HCT116 (cell line): Measurements from ENCODE around the gene DENND1A. TPM values are rescaled to one million over a fixed set of nuclear protein-coding genes. Genes with fewer than 3 reads are reported as not detected.

Experiments used
- ATAC-seq: fragments of 200-7000 bp; cut with Tn5 transposase; 2 replicates; pipeline ENCODE4 v1.9.1; 2020; ENCODE audit warnings: mild to moderate bottlenecking, moderate library complexity
- BruUV-seq: library from RNA; stranded (reverse); fragments of 400-500 nt; replicated peaks from 2 replicates; lab custom pipeline; 2021; lab: Mats Ljungman, UMichigan
- CTCF ChIA-PET: fragments of 300-600 bp; sonication (Branson Sonifier 250); formaldehyde crosslinking; loops from one replicate; lab custom pipeline; 2021; ENCODE audit warnings: antibody characterized with exemption; lab: Charles Lee
- POLR2A ChIA-PET: fragments of 300-600, 350-600 bp; sonication (Branson Sonifier 250); formaldehyde crosslinking; loops from one replicate; lab custom pipeline; 2021; ENCODE audit warnings: antibody characterized with exemption; lab: Charles Lee
- RAD21 ChIA-PET, 2 experiments: fragments of 300-600 bp; sonication (Branson Sonifier 250); formaldehyde crosslinking; loops; one replicate each; lab custom pipeline; 2023; ENCODE audit warnings: low total read pairs in 2 of 2; ENCODE audit not compliant: uncharacterized antibody in 2 of 2, unreplicated experiment in 2 of 2, low non-redundant PET in 1 of 2; lab: Charles Lee
- DNase-seq: peaks from one replicate; pipeline ENCODE4 v3.0.0-alpha.2; 2010; ENCODE audit warnings: low read depth, low spot score
- H2AFZ ChIP-seq: fragments of 200-600 bp; shearing (Covaris generic), sonication (generic); 2 replicates; pipeline ENCODE4 v1.6.1; 2017; ENCODE audit warnings: low read depth, mixed run types, mixed read lengths, antibody characterized with exemption, low read length; ENCODE audit not compliant: poor library complexity, severe bottlenecking
- H3K27ac ChIP-seq: 2 replicates; pipeline ENCODE4 v1.5.1; 2012; ENCODE audit warnings: low read depth, low read length
- H3K27me3 ChIP-seq: fragments of 200-600 bp; sonication (generic); 2 replicates; pipeline ENCODE4 v1.6.1; 2016; ENCODE audit warnings: mixed run types, low read length, mixed read lengths; ENCODE audit not compliant: insufficient read depth
- H3K36me3 ChIP-seq, 2 experiments: fragments of 200-500 bp in 1 of 2; fragments of 200-600 bp in 1 of 2; sonication (Bioruptor generic) in 1 of 2; sonication (generic) in 1 of 2; 2 replicates each; pipeline versions ENCODE4 v1.5.1 to v1.6.1; 2014 to 2016; ENCODE audit warnings: low read length in 2 of 2, inconsistent platforms in 1 of 2, mixed read lengths in 1 of 2, mixed run types in 1 of 2; ENCODE audit not compliant: insufficient read depth in 2 of 2, control insufficient read depth in 1 of 2
- H3K4me1 ChIP-seq, 2 experiments: fragments of 200-600 bp in 1 of 2; sonication (generic) in 1 of 2; 2 replicates each; pipeline versions ENCODE4 v1.5.1 to v1.6.1; 2012 to 2017; ENCODE audit warnings: low read length in 2 of 2, inconsistent platforms in 1 of 2, mild to moderate bottlenecking in 1 of 2, mixed read lengths in 1 of 2, mixed run types in 1 of 2, moderate library complexity in 1 of 2; ENCODE audit not compliant: insufficient read depth in 2 of 2, control insufficient read depth in 1 of 2
- H3K4me2 ChIP-seq: fragments of 200-600 bp; sonication (generic); 2 replicates; pipeline ENCODE4 v1.6.1; 2017; ENCODE audit warnings: mixed run types, low read length, mixed read lengths
- H3K4me3 ChIP-seq, 2 experiments: fragments of 200-600 bp in 1 of 2; sonication (generic) in 1 of 2; replicated peaks in 1 of 2; 2 replicates each; pipeline ENCODE4 v1.5.1; 2011 to 2016; ENCODE audit warnings: low read length in 2 of 2, control low read depth in 1 of 2, low read depth in 1 of 2, mild to moderate bottlenecking in 1 of 2, mixed read lengths in 1 of 2, mixed run types in 1 of 2
- H3K79me2 ChIP-seq: fragments of 200-600 bp; sonication (generic); 2 replicates; pipeline ENCODE4 v1.6.1; 2017; ENCODE audit warnings: mild to moderate bottlenecking, mixed run types, low read length, moderate library complexity, mixed read lengths; ENCODE audit not compliant: insufficient read depth
- H3K9ac ChIP-seq: fragments of 200-600 bp; sonication (generic); 2 replicates; pipeline ENCODE4 v1.6.1; 2016; ENCODE audit warnings: low read length, mixed read lengths
- H3K9me2 ChIP-seq: fragments of 200-600 bp; sonication (generic), shearing (Covaris generic); 2 replicates; pipeline ENCODE4 v1.6.1; 2017; ENCODE audit warnings: mixed run types, mild to moderate bottlenecking, moderate library complexity; ENCODE audit not compliant: insufficient read depth
- H3K9me3 ChIP-seq, 2 experiments: fragments of 200-500 bp in 1 of 2; fragments of 200-600 bp in 1 of 2; sonication (Bioruptor generic) in 1 of 2; sonication (generic) in 1 of 2; 2 replicates each; pipeline ENCODE4 v1.6.1; 2014 to 2017; ENCODE audit warnings: low read length in 2 of 2, mixed read lengths in 2 of 2, inconsistent platforms in 1 of 2, low read depth in 1 of 2, mild to moderate bottlenecking in 1 of 2, mixed run types in 1 of 2, moderate library complexity in 1 of 2; ENCODE audit not compliant: control insufficient read depth in 1 of 2, insufficient read depth in 1 of 2
- H4K20me1 ChIP-seq: fragments of 200-600 bp; sonication (generic), shearing (Covaris generic); 2 replicates; pipeline ENCODE4 v1.6.1; 2017; ENCODE audit warnings: mixed run types, mild to moderate bottlenecking, moderate library complexity; ENCODE audit not compliant: insufficient read depth
- ATF3 ChIP-seq: IDR thresholded peaks from 2 replicates; pipeline ENCODE4 v1.6.1; 2012
- CBX3 ChIP-seq: IDR thresholded peaks from 2 replicates; pipeline ENCODE4 v1.6.1; 2012; ENCODE audit warnings: low read depth
- CEBPB ChIP-seq: IDR thresholded peaks from 2 replicates; pipeline ENCODE4 v1.6.1; 2012; ENCODE audit warnings: low read depth
- FOSL1 ChIP-seq: IDR thresholded peaks from 2 replicates; pipeline ENCODE4 v1.6.1; 2012; ENCODE audit warnings: low read depth
- MAX ChIP-seq: IDR thresholded peaks from 2 replicates; pipeline ENCODE4 v1.6.1; 2012
- POLR2AphosphoS5 ChIP-seq: IDR thresholded peaks from 2 replicates; pipeline ENCODE4 v1.6.1; 2011; ENCODE audit warnings: mild to moderate bottlenecking, low read depth, low read length, moderate library complexity
- RAD21 ChIP-seq: IDR thresholded peaks from 2 replicates; pipeline ENCODE4 v1.6.1; 2012; ENCODE audit warnings: low read depth, mild to moderate bottlenecking
- REST ChIP-seq: IDR thresholded peaks from 2 replicates; pipeline ENCODE4 v1.6.1; 2012; ENCODE audit warnings: low read depth
- SRF ChIP-seq: IDR thresholded peaks from 2 replicates; pipeline ENCODE4 v1.6.1; 2012; ENCODE audit warnings: low read depth
- TCF7L2 ChIP-seq: IDR thresholded peaks from 2 replicates; pipeline ENCODE4 v1.7.0; 2011; ENCODE audit warnings: borderline replicate concordance, inconsistent platforms; ENCODE audit not compliant: insufficient read depth, insufficient read length; ENCODE audit errors: extremely low read depth
- YY1 ChIP-seq: IDR thresholded peaks from 2 replicates; pipeline ENCODE4 v1.6.1; 2011; ENCODE audit warnings: low read length, low read depth, moderate library complexity, mild to moderate bottlenecking; ENCODE audit not compliant: insufficient replicate concordance; ENCODE audit errors: extremely low read depth
- ZBTB33 ChIP-seq: IDR thresholded peaks from 2 replicates; pipeline ENCODE4 v1.6.1; 2011; ENCODE audit warnings: mild to moderate bottlenecking, low read length, moderate library complexity; ENCODE audit not compliant: insufficient replicate concordance; ENCODE audit errors: extremely low read depth
- ZFX ChIP-seq: fragments of 450-650 bp; IDR thresholded peaks from 2 replicates; pipeline ENCODE4 v1.6.1; 2017
- ZNF274 ChIP-seq: fragments of 200-500 bp; sonication (Bioruptor generic); IDR thresholded peaks from 2 replicates; pipeline ENCODE4 v1.6.1; 2014; ENCODE audit warnings: mild to moderate bottlenecking, low read depth, low read length, inconsistent platforms
- intact Hi-C: fragments of 100-400 bp; cut with micrococcal nuclease; formaldehyde crosslinking; loops from 2 replicates; pipeline ENCODE4 v1.10.0; 2022
- total RNA-seq: library from RNA; stranded (reverse); gene quantifications from one replicate; pipeline ENCODE4 v1.2.1, GENCODE V29; 2021; ENCODE audit not compliant: unreplicated experiment

The DENND1A gene
- total RNA-seq, 1 experiment from 2014 or later, result 33.0 TPM

- Histone ChIP-seq H3K9me3 (no peaks in the 10 kb centered on the region), H3K4me3 (no peak overlapping the region), H3K27me3 (no peaks in the 10 kb centered on the region), H3K4me1 (peaks cover 22 to 24% of the 10 kb centered on the region in 2 experiments), H2AFZ (no peak overlapping the region), H3K36me3 (no peaks in the 10 kb centered on the region), H3K4me2 (no peak overlapping the region), H3K9ac (no peak overlapping the region)
- CTCF ChIA-PET, result no interaction called here
- intact Hi-C loops, result no loop called here
- ATAC-seq, result no peak
- TF ChIP-seq CBX3 (no peak), SRF (no peak), ZNF274 (no peak), YY1 (no peak), POLR2AphosphoS5 (no peak), CEBPB (no peak)
- TF ChIP-seq, all 23 proteins: peak for 0
- no peaks in the 10 kb centered on the region for H4K20me1 ChIP-seq
- ChIA-PET POLR2A (no interaction called here), RAD21 (no interaction called here)
- H3K79me2 ChIP-seq, result no peaks in the 10 kb centered on the region
- DNase-seq, result no peak
- no peak overlapping the region for H3K27ac ChIP-seq
- H3K9me2 ChIP-seq, result no peaks in the 10 kb centered on the region
- no TSS peak for BruUV-seq
Observed at GRCh38 chr9:123362856-123363255, 567.1 kb downstream of the DENND1A start.

GRCh38 chr9:123361731-123362510 is 568.0 kb downstream of the DENND1A start:
- H2AFZ ChIP-seq, result no peak overlapping the region
- ATAC-seq (no peak), DNase-seq (no peak)
- no peaks in the 10 kb centered on the region for H3K9me2 ChIP-seq
- no peaks in the 10 kb centered on the region for H3K27me3 ChIP-seq
- ChIA-PET RAD21 (no interaction called here), CTCF (interaction anchor here (2.1 kb wide), 1 partner anchor 12 kb away, joined by 5 read pairs; no protein-coding TSS in a partner anchor), POLR2A (no interaction called here)
- no peak overlapping the region for H3K4me2 ChIP-seq
- no peak overlapping the region for H3K27ac ChIP-seq
- H3K79me2 ChIP-seq, result no peaks in the 10 kb centered on the region
- no peak overlapping the region for H3K4me3 ChIP-seq
- H4K20me1 ChIP-seq, result no peaks in the 10 kb centered on the region
- H3K36me3 ChIP-seq, result no peaks in the 10 kb centered on the region
- H3K9ac ChIP-seq, result no peak overlapping the region
- intact Hi-C loops, result no loop called here
- no peaks in the 10 kb centered on the region for H3K9me3 ChIP-seq
- BruUV-seq, result no TSS peak
- peaks cover 17 to 20% of the 10 kb centered on the region in 2 experiments; a peak in 3 of 4 replicates for H3K4me1 ChIP-seq
- TF ChIP-seq TCF7L2 (no peak), FOSL1 (no peak), ATF3 (no peak), MAX (no peak), CBX3 (no peak), RAD21 (no peak), ZFX (no peak), REST (no peak), ZBTB33 (no peak)
